Breast epithelium (tissue), 4 donors: ENCODE results near the gene FAM83C. TPM values are rescaled to one million over a fixed set of nuclear protein-coding genes. Genes with fewer than 3 reads are reported as not detected.

ENCODE experiments used
- DNase-seq, 2 donors: peaks; one replicate each; pipeline ENCODE4 v3.0.0-alpha.2; 2019; ENCODE audit warnings: low spot score in 2 of 2
- H3K27ac ChIP-seq, 2 donors: fragments of 200-600 bp; sonication (generic) in 1 of 2; one replicate each; pipeline ENCODE4 v1.5.1; 2016 to 2019; ENCODE audit warnings: mild to moderate bottlenecking in 1 of 2
- H3K27me3 ChIP-seq, 2 donors: fragments of 200-600 bp; sonication (generic) in 1 of 2; one replicate each; pipeline versions ENCODE4 v1.5.1 to v1.6.0; 2017 to 2019; ENCODE audit warnings: control low read depth in 1 of 2, mild to moderate bottlenecking in 1 of 2
- H3K36me3 ChIP-seq: fragments of 200-600 bp; one replicate; pipeline ENCODE4 v1.5.1; 2019
- H3K4me1 ChIP-seq, 2 donors: fragments of 200-600 bp; sonication (generic); one replicate each; pipeline ENCODE4 v1.5.1; 2016 to 2019; ENCODE audit warnings: control low read depth in 1 of 2
- H3K4me3 ChIP-seq, 3 donors: fragments of 200-600 bp; sonication (generic); 1 replicate in 2 of 3; 2 replicates in 1 of 3; pipeline ENCODE4 v1.5.1; 2016 to 2019; ENCODE audit warnings: mild to moderate bottlenecking in 3 of 3, moderate library complexity in 2 of 3
- H3K9me3 ChIP-seq, 2 donors: fragments of 200-600 bp; sonication (generic) in 1 of 2; one replicate each; pipeline ENCODE4 v1.5.1; 2016 to 2019; ENCODE audit warnings: control low read depth in 1 of 2
- POLR2A ChIP-seq: fragments of 450-650 bp; IDR thresholded peaks from one replicate; pipeline ENCODE4 v1.6.1; 2016; ENCODE audit warnings: antibody characterized with exemption, mild to moderate bottlenecking, moderate library complexity
- POLR2AphosphoS5 ChIP-seq, 3 donors: sonication (generic); formaldehyde crosslinking; IDR thresholded peaks; one replicate each; pipeline ENCODE4 v1.6.1; 2017; ENCODE audit warnings: antibody characterized with exemption in 3 of 3
- intact Hi-C: fragments of 100-400 bp; cut with DNase I; formaldehyde crosslinking; loops from one replicate; pipeline ENCODE4 v1.15.1; 2023; ENCODE audit warnings: low total_unique reads
- total RNA-seq, 3 donors: library from RNA; depleted of rRNA; stranded (reverse); fragments of >200 nt; gene quantifications; one replicate each; pipeline ENCODE4 v1.1.0, GENCODE V29; 2016
- TF ChIP-seq, protein P1 (sequence below), 3 donors: fragments of 450-650 bp; IDR thresholded peaks; one replicate each; pipeline ENCODE4 v1.5.1; 2016 to 2017; ENCODE audit warnings: antibody characterized with exemption in 3 of 3, mild to moderate bottlenecking in 3 of 3, moderate library complexity in 3 of 3

The FAM83C gene
- total RNA-seq, 3 donors from 2014 or later, result 0.15 TPM; not detected in 2

DNA sequence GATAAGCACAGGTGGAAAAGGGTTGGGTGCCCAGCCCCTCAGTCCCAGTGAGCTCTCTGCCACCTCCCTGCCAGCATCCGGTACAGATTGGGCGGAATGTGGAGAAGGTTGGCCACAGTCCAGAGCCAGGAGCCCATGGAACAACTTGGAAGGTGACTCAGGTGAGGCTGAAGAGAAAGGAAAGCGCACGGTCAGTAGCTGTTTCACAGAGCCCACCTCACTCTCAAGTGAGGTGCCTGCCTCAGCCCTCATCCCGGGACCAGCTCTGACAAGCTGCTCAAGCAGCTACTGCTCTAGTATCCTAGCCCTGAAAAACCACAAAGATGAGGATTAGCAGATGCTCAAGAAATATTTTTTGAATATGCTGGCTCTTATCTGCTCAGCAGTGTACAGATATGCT lies 13.2 kb downstream of the FAM83C start:
- H3K9me3 ChIP-seq, result no peaks in the 10 kb centered on the region
- H3K36me3 ChIP-seq, result peaks cover 8% of the 10 kb centered on the region
- peak overlapping the region; percentile 98 to 100 for H3K27ac ChIP-seq
- TF ChIP-seq, protein P1, sequence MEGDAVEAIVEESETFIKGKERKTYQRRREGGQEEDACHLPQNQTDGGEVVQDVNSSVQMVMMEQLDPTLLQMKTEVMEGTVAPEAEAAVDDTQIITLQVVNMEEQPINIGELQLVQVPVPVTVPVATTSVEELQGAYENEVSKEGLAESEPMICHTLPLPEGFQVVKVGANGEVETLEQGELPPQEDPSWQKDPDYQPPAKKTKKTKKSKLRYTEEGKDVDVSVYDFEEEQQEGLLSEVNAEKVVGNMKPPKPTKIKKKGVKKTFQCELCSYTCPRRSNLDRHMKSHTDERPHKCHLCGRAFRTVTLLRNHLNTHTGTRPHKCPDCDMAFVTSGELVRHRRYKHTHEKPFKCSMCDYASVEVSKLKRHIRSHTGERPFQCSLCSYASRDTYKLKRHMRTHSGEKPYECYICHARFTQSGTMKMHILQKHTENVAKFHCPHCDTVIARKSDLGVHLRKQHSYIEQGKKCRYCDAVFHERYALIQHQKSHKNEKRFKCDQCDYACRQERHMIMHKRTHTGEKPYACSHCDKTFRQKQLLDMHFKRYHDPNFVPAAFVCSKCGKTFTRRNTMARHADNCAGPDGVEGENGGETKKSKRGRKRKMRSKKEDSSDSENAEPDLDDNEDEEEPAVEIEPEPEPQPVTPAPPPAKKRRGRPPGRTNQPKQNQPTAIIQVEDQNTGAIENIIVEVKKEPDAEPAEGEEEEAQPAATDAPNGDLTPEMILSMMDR (IDR thresholded peaks at IDR 0.05), result no peak
- TF ChIP-seq POLR2AphosphoS5 (IDR thresholded peaks at IDR 0.05) (no peak), POLR2A (no peak)
- peaks cover 6 to 9% of the 10 kb centered on the region in 2 donors for H3K4me1 ChIP-seq
- no peak for DNase-seq
- H3K27me3 ChIP-seq, result no peaks in the 10 kb centered on the region
- intact Hi-C loops, result loop anchor here (10.0 kb wide), 1 partner anchor 134 kb away; the partner anchor contains the start of gene EDEM2
- no peak overlapping the region for H3K4me3 ChIP-seq

DNA sequence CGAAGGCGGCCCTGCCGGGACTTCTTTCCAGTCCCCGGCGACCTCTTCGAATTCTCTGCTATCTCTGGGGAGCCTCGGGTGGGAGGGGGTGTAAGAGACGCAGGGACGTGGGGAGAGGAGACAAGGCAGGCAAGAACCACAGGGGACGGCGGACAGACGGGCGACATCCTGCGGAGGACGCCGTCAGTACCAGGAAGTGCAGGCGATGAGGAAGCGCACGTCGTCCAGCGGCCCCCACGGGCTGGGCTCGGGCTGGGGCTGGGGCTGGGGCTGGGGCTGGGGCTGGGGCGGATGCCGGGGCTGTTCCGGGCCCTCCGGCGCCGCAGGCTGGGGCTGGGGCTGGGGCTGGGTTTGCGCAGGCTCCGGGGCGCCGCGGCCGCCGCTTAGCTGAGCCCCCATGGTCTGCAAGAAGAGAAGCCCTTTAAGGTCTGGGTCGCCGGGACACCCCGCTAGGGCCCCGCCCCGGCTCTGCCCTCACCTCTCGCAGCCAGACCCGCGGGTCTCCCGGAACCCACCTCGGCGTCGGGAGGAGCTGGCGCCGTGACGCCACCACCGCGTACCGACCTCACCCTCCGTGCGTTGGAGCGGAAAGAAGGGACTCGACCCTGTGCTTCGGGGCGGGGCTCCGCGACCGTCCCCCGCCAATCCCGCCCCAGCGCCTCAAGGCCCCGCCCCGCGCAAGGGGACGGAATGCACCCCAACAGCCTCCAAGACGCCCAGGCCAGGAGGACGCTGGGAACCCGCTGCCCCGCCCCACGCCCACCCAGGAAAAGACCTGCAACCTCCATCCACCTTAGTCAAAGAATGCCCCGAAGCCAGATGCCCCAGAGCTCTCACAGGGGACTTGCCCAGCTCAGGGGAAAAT lies 14.5 kb downstream of the FAM83C start, which contains the start of gene MMP24OS:
Gene MMP24OS, minus strand, starts transcription at position 592 of the 865 bp plus-strand sequence. Its CDS starts 193 bp downstream, at position 399.
- intact Hi-C loops, result loop anchor here (10.0 kb wide), 1 partner anchor 133 kb away; the partner anchor contains the start of gene EDEM2
- Histone ChIP-seq H3K27ac (peak within 1 kb of the TSS; percentile 98 to 100), H3K4me3 (peak within 1 kb of the TSS; percentile 79 to 88 (median 83)), H3K36me3 (peaks cover 8% of the 10 kb centered on the region), H3K27me3 (no peaks in the 10 kb centered on the region), H3K4me1 (peaks cover 0 to 6% of the 10 kb centered on the region in 2 donors), H3K9me3 (no peaks in the 10 kb centered on the region)
- TF ChIP-seq POLR2AphosphoS5 (IDR thresholded peaks at IDR 0.05) (peak; percentile 89 to 94 (median 93)), POLR2A (peak; percentile 83)
- TF ChIP-seq, protein P1 (IDR thresholded peaks at IDR 0.05), result peak in 2 of 3 donors; percentile 10 to 24
- peak; percentile 90 for DNase-seq

DNA sequence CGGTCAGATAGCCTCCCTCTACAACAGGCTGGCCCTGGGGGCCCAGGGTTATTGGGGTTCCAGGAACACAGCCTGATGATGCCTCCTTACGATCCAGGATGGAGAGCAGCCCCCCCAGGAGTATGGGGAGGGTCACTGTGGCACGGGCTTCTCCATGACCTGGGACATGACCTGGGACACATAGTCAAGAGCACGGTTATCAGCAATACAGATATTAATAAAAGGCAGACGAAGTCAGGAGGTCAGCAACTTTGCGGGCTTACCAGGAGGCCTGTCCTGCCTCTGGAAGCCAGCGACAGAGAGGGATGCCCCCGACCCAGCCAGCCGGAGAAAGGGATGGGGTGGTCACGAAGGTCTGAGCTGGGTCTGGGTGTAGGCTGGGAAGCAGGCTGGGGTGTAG lies 15.1 kb downstream of the FAM83C start:
- intact Hi-C loops, result loop anchor here (10.0 kb wide), 1 partner anchor 132 kb away; the partner anchor contains the start of gene EDEM2
- peaks cover 8% of the 10 kb centered on the region for H3K36me3 ChIP-seq

DNA sequence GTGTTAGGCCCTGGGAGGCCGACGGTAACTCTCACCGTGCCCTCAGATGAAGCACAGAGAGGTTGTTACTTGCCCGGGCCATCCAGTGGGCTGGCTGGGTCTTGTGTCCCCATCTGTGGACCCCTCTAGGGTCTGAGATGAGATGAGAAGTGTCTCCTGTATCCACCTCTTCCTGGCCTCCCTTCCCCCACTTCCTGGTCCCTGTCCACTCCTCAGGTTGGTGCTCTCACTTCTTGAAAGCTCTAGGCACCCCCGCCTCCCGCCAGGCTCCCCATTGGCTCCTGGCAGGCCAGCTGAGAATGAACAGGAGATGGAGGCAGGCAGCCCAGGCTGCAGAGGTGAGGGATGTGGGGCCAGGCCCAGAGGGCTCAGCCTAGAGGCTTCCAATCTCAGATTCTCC lies 15.8 kb downstream of the FAM83C start:
- Histone ChIP-seq H3K36me3 (peaks cover 8% of the 10 kb centered on the region), H3K4me1 (peaks cover 0 to 6% of the 10 kb centered on the region in 2 donors), H3K27ac (peak overlapping the region; percentile 98 to 100), H3K4me3 (peak overlapping the region; percentile 79 to 88 (median 83)), H3K9me3 (no peaks in the 10 kb centered on the region), H3K27me3 (no peaks in the 10 kb centered on the region)
- DNase-seq, result no peak
- no peak for TF ChIP-seq POLR2AphosphoS5 (IDR thresholded peaks at IDR 0.05)
- intact Hi-C loops, result loop anchor here (10.0 kb wide), 1 partner anchor 132 kb away; the partner anchor contains the start of gene EDEM2

More for the DNA sequence above, 15.1 kb downstream of the FAM83C start:
- H3K9me3 ChIP-seq, result no peaks in the 10 kb centered on the region
- no peak for DNase-seq
- H3K4me1 ChIP-seq, result peaks cover 0 to 6% of the 10 kb centered on the region in 2 donors
- H3K27ac ChIP-seq, result peak overlapping the region; percentile 98 to 100
- peak overlapping the region; percentile 79 to 88 (median 83) for H3K4me3 ChIP-seq
- H3K27me3 ChIP-seq, result no peaks in the 10 kb centered on the region
- TF ChIP-seq POLR2AphosphoS5 (IDR thresholded peaks at IDR 0.05) (no peak), POLR2A (no peak)
- TF ChIP-seq, protein P1 (IDR thresholded peaks at IDR 0.05), result no peak

DNA sequence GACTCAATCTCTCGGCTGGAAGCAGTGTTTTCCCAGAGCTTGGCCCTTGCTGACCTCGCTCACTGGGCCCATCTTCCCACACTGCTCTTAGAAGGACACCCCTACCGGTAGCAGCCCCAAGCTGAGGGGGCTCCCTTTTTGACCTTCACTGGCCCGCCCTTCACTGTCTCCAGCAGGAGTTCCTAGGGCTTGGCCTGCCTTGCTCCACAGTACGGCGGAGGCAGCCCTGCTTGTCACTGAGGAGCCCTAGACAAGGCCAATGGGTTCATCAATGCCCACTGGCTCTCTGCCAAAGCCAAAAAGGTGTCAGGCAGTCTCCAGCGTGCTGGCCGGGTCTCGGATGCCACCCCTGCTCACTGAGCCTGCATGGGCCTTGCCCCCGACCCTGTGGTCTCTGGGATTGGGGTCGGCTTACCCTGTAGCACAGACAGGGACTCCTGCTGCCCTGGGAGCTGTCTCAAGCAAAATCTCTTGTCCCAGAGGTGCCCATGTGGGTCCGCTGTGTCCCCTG lies 16.4 kb downstream of the FAM83C start:
- Histone ChIP-seq H3K9me3 (no peaks in the 10 kb centered on the region), H3K4me1 (peaks cover 0 to 6% of the 10 kb centered on the region in 2 donors), H3K27ac (peak overlapping the region in 1 of 2 donors; percentile 9), H3K27me3 (no peaks in the 10 kb centered on the region), H3K4me3 (no peak overlapping the region), H3K36me3 (peaks cover 8% of the 10 kb centered on the region)
- TF ChIP-seq, protein P1 (IDR thresholded peaks at IDR 0.05), result no peak
- TF ChIP-seq POLR2AphosphoS5 (IDR thresholded peaks at IDR 0.05) (no peak), POLR2A (no peak)
- intact Hi-C loops, result loop anchor here (10.0 kb wide), 1 partner anchor 131 kb away; the partner anchor contains the start of gene EDEM2
- no peak for DNase-seq
